Keratinocyte (primary cell): ENCODE results near the gene ZNF862. TPM values are rescaled to one million over a fixed set of nuclear protein-coding genes. Genes with fewer than 3 reads are reported as not detected.

ENCODE experiments used
- DNase-seq: peaks from one replicate; pipeline ENCODE4 v3.0.0-alpha.2; 2011; ENCODE audit warnings: low read depth, missing footprints, low spot score
- FAIRE-seq: peaks from 2 replicates; lab custom pipeline; 2011; peaks lifted over from hg19 to GRCh38; lab: Jason Lieb, UNC
- H2AFZ ChIP-seq: 2 replicates; pipeline ENCODE4 v1.6.0; 2012; ENCODE audit warnings: low read length, control low read depth, inconsistent platforms; ENCODE audit not compliant: control insufficient read depth
- H3K27ac ChIP-seq: 2 replicates; pipeline ENCODE4 v1.5.1; 2011; ENCODE audit warnings: low read length; ENCODE audit not compliant: control insufficient read depth, insufficient read depth
- H3K27me3 ChIP-seq: 3 replicates; pipeline ENCODE4 v1.6.0; 2011; ENCODE audit warnings: low read length; ENCODE audit not compliant: control insufficient read depth, insufficient read depth; ENCODE audit errors: extremely low read depth
- H3K36me3 ChIP-seq, 2 experiments: 2 replicates in 1 of 2; 3 replicates in 1 of 2; pipeline ENCODE4 v1.5.1; 2011; ENCODE audit warnings: low read length in 2 of 2, mild to moderate bottlenecking in 1 of 2; ENCODE audit not compliant: control insufficient read depth in 2 of 2, insufficient read depth in 2 of 2; ENCODE audit errors: extremely low read depth in 1 of 2
- H3K4me1 ChIP-seq: 3 replicates; pipeline ENCODE4 v1.5.1; 2011; ENCODE audit warnings: low read length; ENCODE audit not compliant: control insufficient read depth, insufficient read depth; ENCODE audit errors: extremely low read depth
- H3K4me2 ChIP-seq: 3 replicates; pipeline ENCODE4 v1.6.0; 2011; ENCODE audit warnings: low read depth, low read length; ENCODE audit not compliant: control insufficient read depth, insufficient read depth; ENCODE audit errors: extremely low read depth
- H3K4me3 ChIP-seq, 3 experiments: fragments of 200-600 bp in 1 of 3; sonication (generic) in 1 of 3; 2 replicates in 2 of 3; 3 replicates in 1 of 3; pipeline ENCODE4 v1.5.1; 2011 to 2016; ENCODE audit warnings: low read length in 3 of 3, mild to moderate bottlenecking in 3 of 3, control low read depth in 2 of 3, inconsistent platforms in 1 of 3, low read depth in 1 of 3, mixed read lengths in 1 of 3, mixed run types in 1 of 3, moderate library complexity in 1 of 3; ENCODE audit not compliant: control insufficient read depth in 2 of 3, insufficient read depth in 2 of 3; ENCODE audit errors: extremely low read depth in 1 of 3
- H3K79me2 ChIP-seq: 2 replicates; pipeline ENCODE4 v1.6.0; 2012; ENCODE audit warnings: low read length; ENCODE audit not compliant: control insufficient read depth, insufficient read depth
- H3K9ac ChIP-seq: 3 replicates; pipeline ENCODE4 v1.6.0; 2011; ENCODE audit warnings: low read length; ENCODE audit not compliant: control insufficient read depth, insufficient read depth; ENCODE audit errors: extremely low read depth
- H3K9me1 ChIP-seq: 3 replicates; pipeline ENCODE4 v1.6.0; 2011; ENCODE audit warnings: low read length; ENCODE audit not compliant: control insufficient read depth, insufficient read depth; ENCODE audit errors: extremely low read depth
- H3K9me3 ChIP-seq: 2 replicates; pipeline ENCODE4 v1.5.1; 2012; ENCODE audit warnings: low read depth, low read length; ENCODE audit not compliant: control insufficient read depth
- H4K20me1 ChIP-seq: 3 replicates; pipeline ENCODE4 v1.6.0; 2011; ENCODE audit warnings: low read length; ENCODE audit not compliant: control insufficient read depth, insufficient read depth; ENCODE audit errors: extremely low read depth
- EZH2 ChIP-seq: IDR thresholded peaks from one replicate; pipeline ENCODE4 v1.6.1; 2012; ENCODE audit warnings: inconsistent platforms, mild to moderate bottlenecking, low read length, moderate library complexity
- dilution Hi-C: fragments of 300-500 bp; cut with MboI; formaldehyde crosslinking; loops from one replicate; pipeline ENCODE4 v1.7.0; 2020; ENCODE audit warnings: low sequenced_read_pairs; ENCODE audit not compliant: extremely low pct_ligation_motif_present
- polyA plus RNA-seq, 5 experiments: library from polyadenylated mRNA; depleted of rRNA in 3 of 5; stranded (reverse) in 3 of 5; stranded (forward) in 1 of 5; unstranded in 1 of 5; fragments of >200 nt; gene quantifications; 1 replicate in 1 of 5; 2 replicates in 3 of 5; 3 replicates in 1 of 5; pipeline versions ENCODE4 v1.2.1 to v1.2.3, GENCODE V29; 2011 to 2012; ENCODE audit warnings: missing spikeins in 2 of 5, low read depth in 1 of 5, low replicate concordance in 1 of 5
- TF ChIP-seq, protein P1 (sequence below), 3 experiments: IDR thresholded peaks in 1 of 3; conservative IDR thresholded peaks in 1 of 3; optimal IDR thresholded peaks in 1 of 3; 2 replicates in 2 of 3; 3 replicates in 1 of 3; pipeline versions ENCODE3 to v1.5.1; 2011; ENCODE audit warnings: low read length in 3 of 3, mild to moderate bottlenecking in 3 of 3, moderate library complexity in 2 of 3, control low read depth in 1 of 3, inconsistent platforms in 1 of 3; ENCODE audit not compliant: insufficient read depth in 2 of 3; ENCODE audit errors: extremely low read depth in 1 of 3

ZNF862 gene
- polyA plus RNA-seq, 1 donor (not counting 4 experiments of a cell fraction or from before 2014, with no cell fraction given) = 10.1 TPM

DNA sequence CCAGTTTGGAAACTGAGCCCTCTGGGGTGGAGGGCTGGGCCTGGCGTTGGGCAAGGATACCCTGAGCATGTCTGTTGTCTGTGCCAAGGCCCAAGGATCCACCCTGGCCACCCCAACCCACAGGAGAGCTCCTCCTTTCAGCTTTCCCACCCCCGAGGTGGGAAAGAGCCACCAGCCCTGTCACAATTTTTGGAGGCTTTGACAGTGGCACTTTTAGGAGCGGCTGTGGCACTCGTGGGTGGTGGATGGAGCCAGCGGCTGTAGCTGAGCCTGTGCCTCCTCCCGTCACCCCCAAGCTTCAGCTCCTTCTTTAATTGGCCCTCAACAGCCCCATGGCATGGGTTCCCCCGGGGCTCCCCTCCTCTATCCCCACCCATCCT lies 18.2 kb upstream of the ZNF862 start:
- no peaks in the 10 kb centered on the region for H3K36me3 ChIP-seq
- H3K79me2 ChIP-seq = no peaks in the 10 kb centered on the region
- peaks cover 18% of the 10 kb centered on the region for H3K27me3 ChIP-seq
- no peaks in the 10 kb centered on the region for H4K20me1 ChIP-seq
- dilution Hi-C loops = no loop called here
- H3K4me3 ChIP-seq = no peak overlapping the region
- no peaks in the 10 kb centered on the region for H3K9me3 ChIP-seq
- no peak overlapping the region for H3K9ac ChIP-seq
- no peaks in the 10 kb centered on the region for H3K9me1 ChIP-seq
- no peaks in the 10 kb centered on the region for H3K4me1 ChIP-seq
- DNase-seq (no peak), FAIRE-seq (no peak)
- no peak overlapping the region for H3K4me2 ChIP-seq
- no peak overlapping the region for H3K27ac ChIP-seq
- H2AFZ ChIP-seq = no peak overlapping the region
- TF ChIP-seq, protein P1, sequence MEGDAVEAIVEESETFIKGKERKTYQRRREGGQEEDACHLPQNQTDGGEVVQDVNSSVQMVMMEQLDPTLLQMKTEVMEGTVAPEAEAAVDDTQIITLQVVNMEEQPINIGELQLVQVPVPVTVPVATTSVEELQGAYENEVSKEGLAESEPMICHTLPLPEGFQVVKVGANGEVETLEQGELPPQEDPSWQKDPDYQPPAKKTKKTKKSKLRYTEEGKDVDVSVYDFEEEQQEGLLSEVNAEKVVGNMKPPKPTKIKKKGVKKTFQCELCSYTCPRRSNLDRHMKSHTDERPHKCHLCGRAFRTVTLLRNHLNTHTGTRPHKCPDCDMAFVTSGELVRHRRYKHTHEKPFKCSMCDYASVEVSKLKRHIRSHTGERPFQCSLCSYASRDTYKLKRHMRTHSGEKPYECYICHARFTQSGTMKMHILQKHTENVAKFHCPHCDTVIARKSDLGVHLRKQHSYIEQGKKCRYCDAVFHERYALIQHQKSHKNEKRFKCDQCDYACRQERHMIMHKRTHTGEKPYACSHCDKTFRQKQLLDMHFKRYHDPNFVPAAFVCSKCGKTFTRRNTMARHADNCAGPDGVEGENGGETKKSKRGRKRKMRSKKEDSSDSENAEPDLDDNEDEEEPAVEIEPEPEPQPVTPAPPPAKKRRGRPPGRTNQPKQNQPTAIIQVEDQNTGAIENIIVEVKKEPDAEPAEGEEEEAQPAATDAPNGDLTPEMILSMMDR (optimal IDR thresholded peaks at IDR 0.05 in 1 of 3, IDR thresholded peaks at IDR 0.05 in 1 of 3, conservative IDR thresholded peaks at IDR 0.05 in 1 of 3; ENCODE audit: extremely low read depth in 1 of 3, insufficient read depth in 2 of 3, low read length in 3 of 3) = no peak
- no peak for TF ChIP-seq EZH2

DNA sequence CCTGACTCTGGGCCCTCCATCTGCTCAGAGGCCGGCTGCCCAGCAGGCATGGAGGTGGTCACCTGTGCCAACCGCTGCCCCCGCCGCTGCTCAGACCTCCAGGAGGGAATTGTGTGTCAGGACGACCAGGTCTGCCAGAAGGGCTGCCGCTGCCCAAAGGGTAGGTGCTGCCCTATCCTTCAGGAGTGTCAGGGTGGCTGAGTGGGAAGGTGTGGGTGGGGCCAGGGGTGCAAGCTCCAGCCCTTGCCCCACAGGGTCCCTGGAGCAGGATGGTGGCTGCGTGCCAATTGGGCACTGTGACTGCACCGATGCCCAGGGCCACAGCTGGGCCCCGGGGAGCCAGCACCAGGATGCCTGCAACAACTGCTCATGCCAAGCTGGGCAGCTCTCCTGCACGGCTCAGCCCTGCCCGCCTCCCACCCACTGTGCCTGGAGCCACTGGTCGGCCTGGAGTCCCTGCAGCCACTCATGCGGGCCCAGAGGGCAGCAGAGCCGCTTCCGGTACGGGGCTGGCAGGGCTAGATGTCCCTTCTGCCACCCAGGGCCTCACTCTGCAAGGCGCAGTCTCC lies 17.5 kb upstream of the ZNF862 start:
- FAIRE-seq (no peak), DNase-seq (no peak)

More for the DNA sequence above, 17.5 kb upstream of the ZNF862 start:
- no peaks in the 10 kb centered on the region for H3K9me1 ChIP-seq
- no peaks in the 10 kb centered on the region for H3K79me2 ChIP-seq
- H4K20me1 ChIP-seq = no peaks in the 10 kb centered on the region
- TF ChIP-seq, protein P1 (optimal IDR thresholded peaks at IDR 0.05 in 1 of 3, IDR thresholded peaks at IDR 0.05 in 1 of 3, conservative IDR thresholded peaks at IDR 0.05 in 1 of 3; ENCODE audit: extremely low read depth in 1 of 3, insufficient read depth in 2 of 3, low read length in 3 of 3) = no peak
- no peak for TF ChIP-seq EZH2
- no peak overlapping the region for H3K27ac ChIP-seq
- no peaks in the 10 kb centered on the region for H3K9me3 ChIP-seq
- peaks cover 18% of the 10 kb centered on the region for H3K27me3 ChIP-seq
- no peak overlapping the region for H3K4me3 ChIP-seq
- no peak overlapping the region for H3K4me2 ChIP-seq
- H2AFZ ChIP-seq = no peak overlapping the region
- dilution Hi-C loops = no loop called here
- no peaks in the 10 kb centered on the region for H3K36me3 ChIP-seq
- no peaks in the 10 kb centered on the region for H3K4me1 ChIP-seq
- no peak overlapping the region for H3K9ac ChIP-seq
